Activated CD8-positive, alpha-beta memory T cell treated with anti-CD3 and anti-CD28 coated beads, Interleukin-2, amount 50 U/mL, for 24 hours (primary cell): Measurements from ENCODE around the gene BMP5.

ENCODE experiments used
- DNase-seq: peaks from one replicate; pipeline ENCODE4 v3.0.0-alpha.2; 2020; ENCODE audit errors: extremely low read depth

Gene BMP5

DNA sequence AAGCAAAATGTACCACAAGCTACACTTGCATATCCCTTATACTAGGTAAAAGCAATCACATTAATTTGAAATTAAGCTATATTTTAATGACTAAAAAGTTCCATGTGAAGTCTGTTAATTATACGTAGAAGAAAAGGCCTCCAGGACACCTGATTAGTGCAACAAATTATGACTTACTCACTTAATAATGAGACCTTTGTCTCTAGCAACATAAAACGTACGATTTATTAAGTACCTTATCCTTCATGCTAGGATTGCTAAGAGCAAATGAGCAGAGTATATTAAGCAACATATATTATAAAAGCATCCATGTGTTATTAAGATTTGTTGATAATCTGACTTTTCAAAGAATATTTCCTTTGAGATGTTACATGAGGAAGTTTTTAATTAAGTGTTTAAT lies 2.5 kb downstream of the BMP5 start:
- DNase-seq, result no peak

DNA sequence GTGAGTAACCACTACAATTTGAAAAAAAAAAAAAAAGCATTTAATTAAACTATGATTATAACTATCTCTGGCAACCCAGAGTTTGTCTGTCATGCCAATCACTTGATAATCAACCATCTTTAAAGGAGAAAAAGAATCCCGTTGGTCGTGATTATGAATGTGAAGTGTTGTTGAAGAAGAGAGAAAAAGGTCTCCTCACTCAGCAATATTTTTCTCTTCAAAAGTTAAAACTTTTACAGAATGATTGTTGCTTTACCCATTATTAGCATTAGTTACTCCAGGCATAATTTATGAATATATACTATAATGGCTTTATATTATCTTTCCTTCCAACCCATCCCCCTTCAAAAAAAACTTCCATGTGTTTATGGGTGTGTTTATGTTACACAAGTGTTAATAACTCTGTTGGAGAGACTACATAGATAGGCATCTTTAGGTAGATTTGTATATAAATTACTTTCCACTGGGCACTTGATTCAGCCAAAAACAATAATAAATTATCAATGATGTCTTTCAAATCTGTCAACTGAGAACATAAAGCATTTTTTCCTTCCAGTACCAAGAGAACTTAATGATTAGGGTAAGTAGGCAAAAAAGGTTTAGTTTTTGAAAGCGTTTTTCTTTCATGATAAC lies 5.1 kb downstream of the BMP5 start:
- no peak for DNase-seq

DNA sequence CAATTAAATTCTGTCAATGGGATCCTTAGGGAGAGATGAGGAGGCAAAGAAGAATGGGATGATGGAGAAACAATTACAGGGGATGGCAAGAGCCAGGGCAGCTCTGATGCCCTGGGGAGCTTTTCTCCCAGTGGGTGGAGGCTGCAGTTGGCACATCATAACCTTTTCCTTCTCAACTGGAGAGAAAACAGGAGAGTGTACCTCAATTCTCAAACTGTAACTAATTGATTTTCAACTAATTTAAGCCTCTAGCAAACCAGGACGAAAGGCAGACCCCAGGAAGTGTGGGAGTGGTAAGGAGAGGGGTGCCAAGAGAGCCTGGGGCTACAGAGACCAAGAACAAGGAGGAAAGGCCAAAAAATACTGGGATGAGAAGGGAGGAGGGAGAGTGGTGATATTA lies 5.7 kb downstream of the BMP5 start:
- DNase-seq, result no peak

DNA sequence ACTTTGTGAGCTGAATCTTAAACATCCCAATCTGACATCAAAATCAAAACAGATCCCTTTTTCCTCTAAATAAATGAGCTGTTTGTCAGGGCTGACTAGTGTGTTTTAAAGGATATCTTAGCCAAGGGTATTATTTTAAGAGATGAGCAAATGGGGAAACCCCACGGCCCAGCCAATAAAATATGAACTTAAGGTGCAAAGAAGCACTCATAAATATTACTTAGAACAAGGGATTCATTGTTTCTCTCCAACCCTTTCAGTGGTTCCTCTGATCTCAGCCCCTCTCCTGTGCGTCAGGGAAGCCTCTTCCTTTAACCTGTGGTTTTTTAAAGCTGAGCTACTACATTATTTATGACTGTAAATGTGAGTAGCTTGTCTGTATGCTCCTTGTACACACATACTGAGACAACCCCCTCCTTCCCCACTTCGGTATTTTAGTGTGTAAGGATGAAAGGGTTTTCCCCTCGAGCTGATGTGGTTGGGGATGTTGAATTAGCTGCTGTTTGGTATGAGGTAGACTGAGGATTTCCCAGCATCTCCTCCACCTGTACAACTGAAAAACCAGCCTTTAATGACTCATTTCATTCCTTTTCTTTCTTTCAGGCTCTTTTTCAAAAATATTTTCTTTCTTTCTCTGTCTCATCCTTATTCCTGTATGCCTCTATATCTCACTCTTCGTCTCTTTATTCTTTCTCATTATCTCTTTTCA lies 6.5 kb downstream of the BMP5 start:
- DNase-seq, result no peak

DNA sequence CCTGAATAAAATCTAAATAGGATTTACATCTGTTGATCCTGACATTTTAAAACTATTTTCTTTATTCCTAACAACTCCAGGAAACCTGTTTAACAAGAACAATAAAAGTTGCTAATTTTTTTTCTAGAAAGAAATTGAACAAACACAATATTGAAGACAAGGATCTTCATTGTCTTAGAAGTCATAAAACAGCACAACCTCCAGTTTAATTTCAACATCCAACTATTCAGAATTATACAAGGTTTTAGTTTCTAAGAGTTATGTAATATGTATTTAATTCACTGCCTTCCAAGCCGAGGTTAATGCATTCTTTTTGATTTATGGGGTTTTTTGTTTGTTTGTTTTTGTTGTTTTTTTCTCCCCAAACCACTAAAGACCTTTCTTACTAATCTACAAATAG lies 7.2 kb downstream of the BMP5 start:
- no peak for DNase-seq

DNA sequence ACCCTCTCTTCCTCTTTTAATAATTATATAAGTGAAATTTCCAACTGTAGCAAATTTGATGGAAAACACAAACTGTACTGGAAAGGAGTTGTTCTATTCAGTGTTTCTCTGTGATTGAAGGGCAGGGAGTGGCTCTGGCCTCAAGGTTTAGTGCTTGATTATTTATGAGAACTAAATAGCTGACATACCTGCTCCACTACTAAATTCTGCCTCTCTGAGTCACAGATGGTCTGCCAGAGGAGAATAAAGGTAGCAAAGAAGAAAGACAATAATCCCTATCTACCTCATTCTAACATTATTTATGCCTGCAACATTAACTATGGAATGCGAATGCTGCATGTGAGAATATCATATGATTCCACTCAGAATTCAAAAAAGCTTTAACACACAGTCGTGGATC lies 9.3 kb downstream of the BMP5 start:
- DNase-seq, result no peak

DNA sequence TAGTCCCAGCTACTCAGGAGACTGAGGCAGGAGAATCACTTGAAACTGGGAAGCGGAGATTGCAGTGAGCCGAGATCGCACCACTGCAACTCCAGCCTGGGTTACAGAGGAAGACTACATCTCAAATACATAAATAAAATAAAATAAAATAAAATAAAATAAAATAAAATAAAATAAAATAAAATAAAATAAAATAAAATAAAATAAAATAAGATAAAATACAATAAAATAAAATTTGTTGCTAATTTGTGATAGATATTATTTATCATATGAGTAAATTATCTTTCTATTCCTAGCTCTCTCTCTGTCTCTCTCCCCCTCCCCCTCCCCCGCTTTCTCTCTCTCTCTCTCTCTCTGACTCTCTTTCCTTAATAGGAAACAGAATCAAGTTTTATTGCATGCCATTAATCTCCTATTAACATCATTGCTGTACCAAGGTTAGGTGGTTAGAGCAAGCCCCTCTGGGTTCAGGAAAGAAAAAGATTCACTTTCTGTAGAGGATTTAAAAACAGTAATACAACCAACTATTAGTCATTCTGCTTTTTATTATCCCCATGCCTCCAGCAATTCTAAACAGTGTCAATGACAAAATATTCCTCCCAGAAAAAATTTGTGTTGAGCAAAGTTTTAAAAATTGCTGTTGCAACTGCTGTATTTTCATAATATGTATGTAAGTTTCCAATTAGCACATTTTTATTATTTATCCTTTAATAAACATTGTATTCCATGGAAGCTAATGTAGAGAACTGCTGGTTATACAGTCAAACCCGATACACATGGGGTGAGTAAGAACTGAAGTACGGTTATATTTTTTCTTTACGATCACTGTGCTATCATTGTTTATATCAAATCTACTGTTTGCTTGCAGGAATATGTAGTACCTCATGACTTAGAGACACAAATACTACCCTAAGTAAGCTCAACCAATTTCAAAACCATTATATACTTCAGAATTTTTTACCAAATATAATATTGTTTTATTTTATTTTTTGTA lies 22.1 kb downstream of the BMP5 start:
- DNase-seq, result no peak

DNA sequence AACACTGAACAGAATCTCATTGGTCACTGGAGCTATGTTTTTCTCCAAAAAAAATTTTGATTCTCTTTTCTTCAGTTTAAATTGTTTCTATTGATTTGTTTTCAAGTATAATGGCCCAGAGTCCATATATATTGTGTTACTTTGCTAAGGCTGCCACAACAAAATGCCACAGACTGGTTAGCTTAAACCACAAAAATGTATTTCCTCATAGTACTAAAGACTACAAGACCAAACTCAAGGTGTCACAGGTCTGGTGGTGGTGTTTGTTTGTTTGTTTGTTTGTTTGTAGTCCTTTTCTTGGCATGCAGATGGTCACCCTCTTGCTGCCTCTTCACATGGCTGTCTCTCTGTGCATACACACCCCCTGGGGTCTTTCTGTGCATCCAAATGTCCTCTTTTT lies 34.0 kb downstream of the BMP5 start:
- DNase-seq, result no peak

DNA sequence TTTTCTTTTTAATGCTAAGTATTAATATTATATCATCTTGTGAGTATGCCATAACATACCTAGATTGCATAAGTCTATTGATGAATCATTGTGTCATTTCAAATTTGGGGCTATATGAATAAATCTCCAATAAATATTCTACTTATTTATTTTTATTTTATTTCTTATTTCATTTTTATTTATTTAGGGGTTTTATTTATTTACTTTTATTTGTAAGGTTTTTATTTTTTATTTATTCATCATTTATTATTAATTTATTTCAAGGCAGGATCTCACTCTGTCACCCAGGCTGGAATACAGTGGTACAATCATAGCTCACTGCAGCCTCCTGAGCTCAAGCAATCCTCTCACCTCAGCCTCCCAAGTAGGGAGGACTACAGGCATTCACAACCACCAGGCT lies 36.3 kb downstream of the BMP5 start:
- no peak for DNase-seq

DNA sequence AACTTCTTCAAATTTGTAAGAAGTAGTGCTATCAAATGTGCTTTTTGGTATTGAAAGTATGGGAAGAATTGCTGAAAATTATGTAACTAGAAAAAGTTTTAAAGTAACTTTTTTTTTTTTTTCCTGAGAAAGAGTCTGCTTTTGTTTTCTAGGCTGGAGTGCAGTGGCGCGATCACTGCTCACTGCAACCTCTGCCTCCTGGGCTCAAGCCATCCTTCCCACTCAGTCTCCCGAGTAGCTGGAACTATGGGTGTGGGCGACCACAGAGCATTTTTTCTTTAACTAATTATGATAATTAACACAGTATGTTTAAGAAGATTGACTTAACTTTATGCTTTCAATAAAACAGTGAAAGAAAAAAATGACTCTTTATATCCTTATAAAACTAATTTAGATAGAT lies 38.4 kb downstream of the BMP5 start:
- DNase-seq, result no peak

DNA sequence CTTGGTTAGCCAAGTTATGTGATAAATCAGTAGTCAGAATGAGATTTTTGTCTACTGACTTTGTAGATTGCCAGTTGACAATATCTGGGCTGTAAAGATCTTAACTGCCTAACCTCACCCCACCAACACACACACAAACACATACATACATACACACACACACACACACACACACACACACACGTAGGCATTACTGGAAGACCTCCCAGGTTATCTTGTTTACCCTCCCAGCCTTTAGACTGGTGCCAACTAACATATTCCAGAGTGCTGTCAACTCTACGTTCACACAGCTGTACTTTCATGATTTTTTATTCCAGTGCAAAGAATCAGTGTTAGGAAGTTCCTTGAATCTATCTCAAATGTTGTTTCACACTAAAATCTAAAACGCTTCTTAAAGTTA lies 38.9 kb downstream of the BMP5 start:
- no peak for DNase-seq

DNA sequence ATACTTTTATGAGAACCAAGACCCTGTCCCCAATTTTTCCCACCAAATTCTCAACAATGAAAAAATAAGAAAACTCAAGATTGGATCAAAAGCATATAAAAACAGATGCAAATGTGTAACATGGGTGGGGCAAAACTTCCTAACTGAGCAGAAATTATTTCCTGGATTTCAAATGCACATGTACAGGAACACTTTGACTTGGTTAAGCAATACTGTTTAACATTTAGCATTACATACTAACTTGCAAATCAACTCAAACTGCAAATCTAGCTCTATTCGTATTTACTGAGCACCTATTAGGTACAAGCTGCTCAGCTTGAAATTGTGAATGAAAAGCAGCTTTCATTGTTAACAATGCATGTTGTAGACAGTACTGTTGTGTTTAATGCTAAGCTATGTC lies 40.2 kb downstream of the BMP5 start:
- no peak for DNase-seq

DNA sequence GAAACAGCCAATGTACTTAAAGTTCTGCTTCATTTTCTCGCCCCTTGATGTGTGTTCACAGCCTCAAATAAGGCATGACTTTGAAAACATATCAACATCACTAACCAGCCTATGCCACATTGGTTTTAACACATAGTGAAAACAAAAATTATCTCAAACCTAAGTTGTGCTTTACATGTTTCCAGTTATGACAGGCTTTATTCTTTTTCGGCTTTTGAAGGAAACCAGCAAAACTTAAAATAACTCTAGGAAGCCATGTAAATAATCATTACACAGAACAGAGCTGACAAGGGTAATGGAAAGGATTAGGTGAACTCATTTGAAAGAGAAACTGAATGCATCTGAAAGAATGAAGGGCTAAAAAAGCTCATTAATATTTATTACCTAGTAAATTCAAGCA lies 42.1 kb downstream of the BMP5 start:
- DNase-seq, result no peak

DNA sequence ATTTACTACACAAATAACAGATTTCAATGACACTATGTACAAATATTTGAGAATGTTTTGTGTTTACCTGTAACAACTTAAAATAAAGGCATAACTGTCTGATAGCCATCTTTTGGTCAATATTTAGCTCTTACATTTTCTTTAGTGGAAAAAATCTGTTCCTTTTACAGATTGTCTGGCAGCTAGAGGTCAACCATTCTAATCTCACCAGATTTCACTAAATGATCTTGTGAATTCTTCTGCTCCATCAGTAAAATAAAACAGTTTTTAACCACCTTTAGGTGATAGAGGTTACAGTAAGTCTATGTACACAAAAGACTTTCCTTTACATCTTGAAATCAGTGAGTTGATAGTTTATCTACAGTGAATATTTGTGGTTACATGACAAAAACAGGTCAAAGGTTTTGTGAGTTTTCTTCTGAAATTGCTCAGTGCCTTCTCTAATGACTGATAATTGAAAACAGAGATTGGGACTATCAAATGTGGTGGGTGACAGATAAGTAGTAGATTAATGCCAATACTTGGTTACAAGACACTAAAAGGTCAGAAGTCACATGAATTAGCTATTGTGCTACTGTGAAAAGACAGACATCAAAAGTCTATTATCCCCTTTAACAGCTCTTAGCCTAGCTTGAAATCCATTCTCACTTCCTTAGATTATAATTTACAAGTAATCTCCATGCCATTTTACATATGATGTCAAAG lies 47.4 kb downstream of the BMP5 start:
- DNase-seq, result no peak

DNA sequence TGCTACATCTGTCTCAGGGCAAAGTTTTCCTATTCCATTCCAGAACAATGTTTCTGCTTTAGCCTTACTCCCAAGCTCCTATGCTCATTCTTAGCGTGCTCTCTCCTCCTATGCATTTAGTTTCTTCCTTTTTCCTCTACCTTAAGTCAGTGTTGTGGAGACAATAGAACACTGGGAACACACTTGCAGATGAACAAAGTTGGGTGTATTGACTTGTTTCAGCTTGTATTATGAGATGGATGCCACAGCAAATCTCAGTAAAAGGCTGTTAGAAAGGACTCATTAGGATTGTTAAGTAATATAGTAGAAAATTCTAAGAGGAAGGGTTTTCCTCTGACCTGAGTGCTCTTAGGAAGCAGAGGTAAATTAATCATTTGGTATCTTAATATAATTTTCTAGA lies 48.4 kb downstream of the BMP5 start:
- DNase-seq, result no peak

DNA sequence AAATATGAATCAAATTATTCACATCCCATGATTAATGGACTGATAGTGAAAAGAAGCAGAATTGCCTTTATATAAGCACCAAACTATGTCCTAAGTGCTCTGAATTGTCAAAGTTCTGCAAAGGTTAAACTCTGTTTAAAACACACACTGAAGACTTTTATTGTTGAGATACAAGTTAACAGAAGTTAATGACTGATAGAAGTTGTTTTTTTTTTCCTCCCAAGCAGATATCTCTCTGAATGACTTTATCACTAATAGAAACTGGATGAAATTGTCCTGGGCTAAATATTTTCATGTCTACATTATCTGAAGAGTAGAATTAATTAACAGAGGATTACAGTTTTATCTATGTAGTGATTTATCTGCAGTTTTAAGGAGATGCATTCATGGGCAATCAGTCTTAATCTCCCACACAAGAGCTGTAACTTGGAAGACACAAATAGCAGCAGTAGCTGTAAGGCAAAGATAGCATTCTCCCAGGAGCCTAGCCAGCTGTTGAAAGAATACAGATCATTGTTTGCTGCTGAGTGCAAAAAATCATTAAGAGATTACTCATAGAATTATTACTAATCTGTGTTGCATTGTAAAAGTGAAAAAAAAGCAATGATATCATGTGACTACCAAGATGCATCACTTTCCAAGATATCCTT lies 49.9 kb downstream of the BMP5 start:
- DNase-seq, result no peak

DNA sequence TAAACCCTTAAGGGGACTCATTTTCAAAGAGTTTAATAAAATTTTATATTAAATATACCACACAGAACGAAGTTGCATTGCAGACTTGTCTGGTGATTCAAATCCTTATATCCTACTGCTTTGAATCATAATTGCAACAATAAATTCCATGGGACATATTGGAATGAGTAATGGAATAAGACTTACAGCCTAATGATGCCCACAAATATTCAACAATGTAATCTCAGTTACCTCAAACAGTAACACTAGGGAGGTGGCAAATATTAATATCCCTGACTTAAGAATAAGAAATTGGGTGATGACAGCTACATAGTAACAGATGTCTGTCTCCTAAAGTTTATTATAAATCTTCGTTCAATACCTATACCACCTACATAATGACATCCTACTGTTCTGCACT lies 52.6 kb downstream of the BMP5 start:
- DNase-seq, result no peak

DNA sequence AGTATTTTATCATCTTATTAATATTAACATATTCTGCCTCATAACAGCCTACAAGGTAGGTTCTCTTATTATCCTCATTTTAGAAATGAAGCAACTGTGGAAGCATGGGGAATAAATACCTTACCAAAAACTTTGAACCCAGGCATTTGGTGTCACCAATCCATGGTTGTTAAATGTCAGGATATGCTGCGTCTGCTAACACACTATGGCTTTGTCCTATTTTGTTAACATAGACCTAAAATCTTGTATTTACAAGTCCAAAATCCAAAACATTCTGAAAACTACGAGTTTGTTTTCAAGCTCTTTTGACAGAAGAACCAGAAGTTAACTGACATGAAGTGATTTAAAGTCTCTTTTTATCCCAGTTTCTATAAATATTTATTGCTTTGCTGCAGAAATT lies 53.4 kb downstream of the BMP5 start:
- DNase-seq, result no peak

DNA sequence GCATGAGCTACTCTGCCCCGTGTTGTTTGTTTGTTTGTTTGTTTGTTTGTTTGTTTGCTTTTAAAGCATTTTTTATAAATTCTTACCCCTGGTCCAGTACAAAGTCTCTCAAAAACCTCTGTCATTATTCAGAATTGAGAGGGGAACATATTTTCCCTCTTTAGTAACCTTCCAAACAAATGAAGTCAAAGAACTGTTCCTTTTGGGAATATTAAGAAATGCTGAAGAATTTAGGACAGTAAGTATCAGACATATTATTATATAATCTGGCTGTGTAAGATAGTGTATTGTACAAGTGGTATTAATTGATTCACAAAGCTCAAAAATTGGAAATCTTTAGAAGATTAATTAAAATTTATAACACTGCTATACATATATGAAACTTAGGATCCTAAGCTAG lies 54.7 kb downstream of the BMP5 start:
- DNase-seq, result no peak

DNA sequence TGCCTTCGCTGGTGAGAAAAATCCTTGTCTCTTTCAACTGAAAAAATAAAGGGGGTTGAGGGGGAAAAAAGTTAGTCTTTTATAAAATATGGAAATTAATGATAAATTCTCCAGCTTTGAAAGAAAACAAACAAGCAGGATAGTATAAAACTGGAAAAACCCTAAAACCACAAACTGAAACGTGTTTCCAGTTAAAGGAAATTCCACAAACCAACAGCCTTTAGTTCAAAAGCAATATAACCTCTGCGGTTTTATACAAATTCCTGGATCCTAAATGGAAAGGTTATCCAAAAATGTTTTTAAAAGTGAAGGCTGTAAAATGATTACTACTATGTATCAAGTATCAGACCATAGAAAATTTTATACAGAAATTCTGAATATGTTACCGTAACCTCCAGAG lies 55.6 kb downstream of the BMP5 start:
- DNase-seq, result no peak

DNA sequence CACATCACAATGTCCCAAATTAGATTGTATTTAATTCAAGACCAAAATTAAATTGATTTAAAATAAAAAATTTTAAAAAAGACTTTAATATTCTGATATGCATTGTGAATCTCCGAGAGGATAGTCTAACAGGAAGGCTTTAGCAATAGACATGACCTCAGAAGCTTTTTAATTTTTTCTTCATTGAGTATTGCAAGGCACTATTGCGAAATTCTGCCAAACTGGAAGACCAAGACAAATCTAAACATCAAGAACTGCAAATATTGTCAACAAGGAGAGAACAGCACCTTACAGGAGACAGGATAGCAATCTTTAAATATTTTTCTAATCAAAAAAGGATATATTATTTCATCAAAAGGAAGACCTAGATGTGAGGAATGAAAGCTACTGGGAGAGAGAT lies 56.9 kb downstream of the BMP5 start:
- no peak for DNase-seq

DNA sequence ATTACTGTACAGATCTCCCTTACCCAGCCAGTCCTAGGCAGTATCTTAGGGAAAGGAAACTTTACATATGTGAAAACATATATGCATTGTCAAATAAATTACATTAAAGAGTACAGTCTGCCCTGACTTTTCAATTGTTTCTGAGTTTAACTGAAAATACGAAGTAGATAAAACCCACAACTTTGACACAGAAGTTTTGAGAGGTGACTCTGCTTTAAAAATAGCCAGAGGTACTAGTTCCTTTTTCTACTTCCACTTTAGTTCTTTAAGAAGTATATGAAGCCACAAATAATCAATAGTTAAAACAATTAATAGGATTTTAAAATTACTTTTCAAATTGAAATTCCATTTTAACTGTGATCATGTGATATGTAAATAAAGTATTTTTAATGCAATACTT lies 62.9 kb downstream of the BMP5 start:
- no peak for DNase-seq
